GM21381 (cell line): Measurements from ENCODE around the gene GNRHR.
A peak's percentile ranks its signal among the peaks of the same experiment; 100 is the strongest.

ENCODE experiments used
- ATAC-seq: cut with Tn5 transposase; IDR thresholded peaks from one replicate; pipeline ENCODE4 v1.9.1; 2021; ENCODE audit warnings: mild to moderate bottlenecking, moderate library complexity; ENCODE audit not compliant: unreplicated experiment

The GNRHR gene

DNA sequence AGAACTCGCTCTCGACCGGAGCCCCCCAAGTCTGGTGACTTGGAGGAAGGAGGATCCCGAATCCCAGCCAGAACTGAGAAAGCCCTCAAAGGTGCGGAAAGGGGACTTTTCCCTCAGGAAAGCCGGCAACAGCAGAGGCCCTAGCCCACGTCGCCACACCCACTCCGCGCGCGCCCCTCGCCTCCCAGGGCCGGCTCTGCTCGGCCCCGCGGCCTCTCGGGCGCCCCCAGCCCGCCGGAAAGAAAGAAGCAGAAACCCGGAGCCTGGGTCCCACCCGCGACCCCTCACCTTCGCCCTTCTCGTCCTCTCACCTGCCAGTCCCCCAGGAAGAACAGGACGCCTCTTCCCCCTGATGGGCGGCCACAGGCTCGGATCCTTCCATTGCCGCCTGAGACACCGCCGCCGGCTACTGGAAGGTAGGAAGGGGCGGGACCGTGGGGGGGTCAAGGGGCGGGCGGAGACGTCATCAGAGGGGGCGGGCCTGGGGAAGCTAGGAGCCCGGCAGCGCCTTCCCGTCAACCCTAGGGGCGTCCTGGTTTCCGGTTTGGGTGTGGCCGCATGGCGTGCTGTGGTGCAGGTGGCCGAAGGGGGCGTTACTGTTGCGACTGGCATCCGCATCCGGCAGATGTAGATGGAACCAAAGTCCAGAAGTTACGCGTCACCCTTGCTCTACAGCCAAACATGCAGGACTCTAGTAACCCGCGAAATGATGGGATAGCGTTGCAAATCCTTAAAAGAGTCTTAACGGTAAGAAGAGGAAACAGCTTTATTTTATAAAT is 53.3 kb downstream of the GNRHR start, which contains the start of gene UBA6:
UBA6 (minus strand) TSS at position 418 of the 779 bp plus-strand sequence; CDS start at position 382, 36 bp downstream.
- ATAC-seq = peak; percentile 99

DNA sequence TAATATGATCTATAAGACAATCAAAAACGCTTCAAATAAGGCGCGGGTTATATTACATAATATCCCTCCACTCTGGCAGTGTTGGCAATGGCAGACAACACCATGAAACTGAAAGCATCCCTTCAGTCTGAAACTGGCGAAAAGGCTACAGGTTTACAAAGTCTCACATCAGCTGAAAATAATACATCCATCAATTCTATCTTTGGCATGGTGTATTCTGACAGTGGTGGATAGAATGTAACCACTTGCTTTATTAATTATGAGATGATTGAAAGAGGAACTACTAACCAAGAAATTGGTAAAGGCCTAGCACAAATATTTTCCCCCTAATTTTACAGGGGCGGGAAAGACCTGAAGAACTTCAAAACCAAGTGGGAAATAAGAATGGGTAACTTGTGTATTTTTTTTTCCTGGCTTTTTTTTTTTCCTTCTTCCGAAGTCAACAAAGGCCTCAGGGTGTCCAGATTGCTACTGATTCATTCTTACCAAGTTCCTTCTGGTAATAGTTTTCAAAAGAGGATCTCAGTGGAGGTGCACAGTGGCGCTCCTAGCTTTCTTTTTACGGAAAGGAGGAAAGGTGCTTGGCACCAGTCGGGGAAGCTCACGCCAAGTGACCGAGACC is 54.0 kb downstream of the GNRHR start:
- peak; percentile 3 for ATAC-seq

DNA sequence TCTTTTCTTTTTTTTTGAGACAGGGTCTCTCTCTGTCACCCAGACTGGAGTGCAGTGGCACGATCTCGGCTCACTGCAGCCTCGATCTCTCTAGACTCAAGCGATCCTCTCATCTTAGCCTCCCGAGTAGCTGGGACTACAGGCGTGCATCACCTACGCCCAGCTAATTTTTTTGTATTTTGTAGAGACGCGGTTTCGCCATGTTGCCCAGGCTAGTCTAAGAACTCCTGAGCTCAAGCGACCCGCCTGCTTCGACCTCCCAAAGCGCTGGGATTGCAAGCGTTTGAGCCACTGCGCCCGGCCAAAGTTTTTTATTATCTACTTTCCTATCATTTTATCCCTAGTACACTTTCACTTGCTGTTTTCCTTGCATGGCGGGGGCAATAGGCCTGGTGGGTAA is 54.6 kb downstream of the GNRHR start:
- no peak for ATAC-seq

DNA sequence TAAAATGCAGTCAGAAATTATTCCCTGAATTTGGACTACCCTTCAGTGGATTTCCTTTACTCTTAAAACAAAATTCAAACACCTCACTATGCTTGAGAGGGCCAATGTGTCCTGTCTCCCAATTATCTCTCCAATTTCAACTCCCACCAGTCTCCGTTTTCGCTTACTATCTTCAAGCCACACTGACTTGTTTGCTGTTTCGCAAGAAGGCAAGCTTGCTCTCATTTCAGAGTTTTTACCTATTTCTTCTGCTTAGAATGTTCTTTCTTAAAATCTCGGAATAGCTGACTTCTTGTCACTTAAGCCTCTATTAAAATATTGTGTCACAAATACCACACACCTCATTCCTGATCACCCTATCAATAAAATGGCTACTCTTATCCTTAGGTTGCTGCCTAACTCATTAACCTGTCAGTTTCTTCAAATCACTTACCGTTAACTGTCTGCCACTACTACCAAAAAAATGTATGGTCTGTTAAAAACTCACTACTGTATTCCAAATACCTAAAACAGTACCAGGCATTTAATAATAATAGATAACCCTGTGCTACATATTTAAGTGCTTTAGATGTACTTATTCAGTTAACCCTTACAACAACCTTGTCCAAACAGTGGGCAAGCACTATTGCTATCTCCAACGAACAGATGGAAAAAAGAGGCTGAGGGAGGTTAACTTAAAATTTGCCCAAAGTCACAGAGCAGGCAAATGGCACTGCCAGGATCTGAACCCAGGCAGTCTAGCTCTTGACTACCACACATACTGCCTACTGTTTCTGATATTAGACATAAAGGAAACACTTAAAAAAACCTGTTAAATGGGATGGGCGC is 56.1 kb downstream of the GNRHR start:
- no peak for ATAC-seq

DNA sequence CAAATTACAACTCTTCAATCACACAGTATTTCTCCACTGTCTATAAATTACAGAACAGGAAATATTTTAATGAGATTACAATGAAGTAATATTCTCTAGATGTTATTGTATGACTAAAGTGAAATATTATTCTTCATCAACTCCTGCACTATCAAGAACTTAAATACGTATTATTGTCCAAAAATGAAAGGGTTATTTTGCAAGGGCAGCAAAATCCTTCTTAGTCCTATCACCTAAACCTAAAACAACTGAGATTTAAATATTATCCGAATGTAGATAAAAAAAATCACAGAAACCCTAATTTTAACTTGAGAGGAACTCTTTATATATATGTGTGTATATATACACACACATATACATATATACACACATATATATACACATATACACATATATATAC is 58.1 kb downstream of the GNRHR start:
- no peak for ATAC-seq

DNA sequence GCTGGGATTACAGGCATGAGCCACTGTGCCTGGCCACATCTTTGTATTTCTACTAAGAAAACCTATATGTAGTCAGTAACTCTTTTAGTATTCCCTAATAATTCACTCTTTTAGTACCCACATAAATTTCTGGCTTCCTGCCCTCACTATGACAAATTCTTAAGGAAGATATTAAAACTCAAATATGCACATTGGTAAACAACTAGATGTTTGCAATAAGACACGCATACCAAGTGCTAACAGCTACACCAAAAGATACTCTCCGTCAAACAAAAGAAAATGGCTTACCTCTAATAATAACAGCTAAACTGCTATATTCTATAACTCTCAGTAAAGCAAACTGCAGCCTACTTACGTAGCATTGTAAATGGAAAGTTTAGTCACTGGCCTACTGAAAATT is 59.5 kb downstream of the GNRHR start:
- ATAC-seq = no peak

DNA sequence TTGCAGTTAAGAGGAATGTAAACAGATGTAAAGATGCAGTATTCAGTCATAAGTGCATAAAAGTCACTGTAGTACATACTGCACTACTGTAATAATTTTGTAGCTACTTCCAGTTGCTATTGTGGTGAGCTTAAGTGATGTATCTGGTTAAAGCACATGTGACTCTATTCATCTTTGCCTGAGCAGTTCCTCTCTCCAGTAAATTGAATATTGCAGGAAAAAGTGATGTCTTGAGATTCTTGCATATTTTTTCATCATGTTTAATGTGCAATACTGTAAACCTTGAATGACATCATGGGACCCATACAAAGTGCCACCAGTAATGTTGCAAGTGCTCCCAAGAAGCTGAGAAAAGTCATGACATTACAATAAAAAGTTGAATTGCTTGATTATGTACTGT is 62.9 kb downstream of the GNRHR start:
- no peak for ATAC-seq
